Retinal pigment epithelial cell (primary cell): ENCODE results near the gene HNF1A.

Source experiments
- DNase-seq: peaks from one replicate; pipeline ENCODE4 v3.0.0-alpha.2; 2010; ENCODE audit warnings: low read depth
- H3K4me3 ChIP-seq: 2 replicates; pipeline ENCODE4 v1.5.1; 2011; ENCODE audit warnings: mild to moderate bottlenecking, low read length, control low read depth, moderate library complexity
- TF ChIP-seq, protein P1 (sequence below): conservative IDR thresholded peaks from 2 replicates; pipeline ENCODE4 v1.5.1; 2011; ENCODE audit warnings: low read depth, low read length, control low read depth, inconsistent platforms

HNF1A gene

GRCh38 chr12:120980800-120981368, 2.5 kb downstream of the HNF1A start:
- TF ChIP-seq, protein P1, sequence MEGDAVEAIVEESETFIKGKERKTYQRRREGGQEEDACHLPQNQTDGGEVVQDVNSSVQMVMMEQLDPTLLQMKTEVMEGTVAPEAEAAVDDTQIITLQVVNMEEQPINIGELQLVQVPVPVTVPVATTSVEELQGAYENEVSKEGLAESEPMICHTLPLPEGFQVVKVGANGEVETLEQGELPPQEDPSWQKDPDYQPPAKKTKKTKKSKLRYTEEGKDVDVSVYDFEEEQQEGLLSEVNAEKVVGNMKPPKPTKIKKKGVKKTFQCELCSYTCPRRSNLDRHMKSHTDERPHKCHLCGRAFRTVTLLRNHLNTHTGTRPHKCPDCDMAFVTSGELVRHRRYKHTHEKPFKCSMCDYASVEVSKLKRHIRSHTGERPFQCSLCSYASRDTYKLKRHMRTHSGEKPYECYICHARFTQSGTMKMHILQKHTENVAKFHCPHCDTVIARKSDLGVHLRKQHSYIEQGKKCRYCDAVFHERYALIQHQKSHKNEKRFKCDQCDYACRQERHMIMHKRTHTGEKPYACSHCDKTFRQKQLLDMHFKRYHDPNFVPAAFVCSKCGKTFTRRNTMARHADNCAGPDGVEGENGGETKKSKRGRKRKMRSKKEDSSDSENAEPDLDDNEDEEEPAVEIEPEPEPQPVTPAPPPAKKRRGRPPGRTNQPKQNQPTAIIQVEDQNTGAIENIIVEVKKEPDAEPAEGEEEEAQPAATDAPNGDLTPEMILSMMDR, result no peak
- H3K4me3 ChIP-seq, result no peak overlapping the region
- no peak for DNase-seq

- DNase-seq, result no peak
- H3K4me3 ChIP-seq, result no peak overlapping the region
- TF ChIP-seq, protein P1, result no peak
Measured at GRCh38 chr12:120981407-120981941, 3.1 kb downstream of the HNF1A start.

DNA sequence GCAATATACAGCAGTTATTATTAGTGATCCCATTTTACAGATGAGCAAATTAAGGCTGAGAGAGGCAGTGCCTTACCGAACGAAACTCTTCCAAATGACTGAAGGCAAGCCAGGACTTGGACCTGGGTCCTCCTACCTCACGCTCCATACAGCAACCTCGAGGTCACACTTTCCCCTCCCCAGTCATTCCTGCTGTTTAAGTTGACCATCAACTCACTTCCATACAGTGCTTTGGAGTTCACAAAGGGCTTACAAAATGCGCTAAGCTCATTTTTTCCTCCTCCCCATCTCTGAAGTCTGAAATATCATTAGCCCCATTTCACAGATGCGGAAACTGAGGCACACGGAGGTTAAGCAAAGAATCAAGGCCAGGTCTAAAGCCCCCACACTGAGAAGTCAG, 4.3 kb downstream of the HNF1A start:
- no peak for DNase-seq
- H3K4me3 ChIP-seq, result no peak overlapping the region
- TF ChIP-seq, protein P1, result no peak

- no peak for DNase-seq
- TF ChIP-seq, protein P1, result no peak
- H3K4me3 ChIP-seq, result no peak overlapping the region
Measured at GRCh38 chr12:120983759-120984158, 5.4 kb downstream of the HNF1A start.

- DNase-seq, result no peak
Measured at GRCh38 chr12:120984351-120984898, 6.1 kb downstream of the HNF1A start.

DNA sequence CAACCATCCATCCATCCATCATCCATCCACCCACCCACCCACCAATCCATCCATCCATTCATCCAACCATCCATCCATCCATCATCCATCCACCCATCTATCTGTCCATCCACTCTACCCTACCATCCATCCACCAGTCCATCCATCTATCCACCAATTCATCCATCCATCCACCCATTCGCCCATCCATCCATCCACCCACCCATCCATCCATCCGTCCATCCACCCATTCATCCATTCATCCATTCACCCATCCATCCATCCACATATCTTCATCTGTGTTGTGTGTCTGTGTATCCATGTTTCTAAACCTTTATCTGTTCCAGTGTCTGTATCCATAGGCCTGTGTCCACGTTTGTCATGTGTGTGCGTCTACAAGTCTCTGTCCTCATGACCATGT, 9.9 kb downstream of the HNF1A start:
- no peak for DNase-seq
- no peak overlapping the region for H3K4me3 ChIP-seq
- TF ChIP-seq, protein P1, result no peak

More at GRCh38 chr12:120984351-120984898, 6.1 kb downstream of the HNF1A start:
- TF ChIP-seq, protein P1, result no peak
- no peak overlapping the region for H3K4me3 ChIP-seq

DNA sequence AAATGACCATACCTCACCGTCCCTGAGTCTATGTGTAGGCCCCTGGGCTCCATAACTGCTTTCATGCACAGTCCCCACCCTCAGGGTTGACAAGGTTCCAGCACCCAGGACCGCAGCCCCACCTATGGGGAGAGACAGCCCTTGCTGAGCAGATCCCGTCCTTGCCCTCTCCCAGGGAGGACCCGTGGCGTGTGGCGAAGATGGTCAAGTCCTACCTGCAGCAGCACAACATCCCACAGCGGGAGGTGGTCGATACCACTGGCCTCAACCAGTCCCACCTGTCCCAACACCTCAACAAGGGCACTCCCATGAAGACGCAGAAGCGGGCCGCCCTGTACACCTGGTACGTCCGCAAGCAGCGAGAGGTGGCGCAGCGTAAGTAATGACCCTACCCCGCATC, 10.3 kb downstream of the HNF1A start:
- no peak for DNase-seq
- TF ChIP-seq, protein P1, result no peak
- no peak overlapping the region for H3K4me3 ChIP-seq
